Liver (tissue), 9 donors: Measurements from ENCODE around the gene SHC3. TPM values are rescaled to one million over a fixed set of nuclear protein-coding genes. Genes with fewer than 3 reads are reported as not detected.

Experiments used
- DNase-seq: peaks from one replicate; pipeline ENCODE4 v3.0.0-alpha.2; 2017; ENCODE audit warnings: low spot score
- H3K27ac ChIP-seq, 2 donors: one replicate each; pipeline ENCODE4 v1.7.0; 2013; ENCODE audit warnings: inconsistent platforms in 2 of 2, low read length in 2 of 2, control low read depth in 1 of 2, low read depth in 1 of 2, mild to moderate bottlenecking in 1 of 2
- H3K27me3 ChIP-seq, 4 donors: one replicate each; pipeline versions ENCODE4 v1.6.1 to v1.7.0; 2013; ENCODE audit warnings: low read length in 3 of 4, inconsistent platforms in 1 of 4, mild to moderate bottlenecking in 1 of 4, moderate library complexity in 1 of 4; ENCODE audit not compliant: control insufficient read depth in 4 of 4, insufficient read depth in 4 of 4
- H3K36me3 ChIP-seq, 4 donors: one replicate each; pipeline versions ENCODE4 v1.6.1 to v1.7.0; 2013; ENCODE audit warnings: low read length in 3 of 4, mild to moderate bottlenecking in 3 of 4, low read depth in 1 of 4, moderate library complexity in 1 of 4; ENCODE audit not compliant: control insufficient read depth in 4 of 4, insufficient read depth in 3 of 4
- H3K4me1 ChIP-seq, 4 donors: one replicate each; pipeline versions ENCODE4 v1.6.1 to v1.7.0; 2013; ENCODE audit warnings: low read length in 3 of 4, mild to moderate bottlenecking in 3 of 4, moderate library complexity in 1 of 4; ENCODE audit not compliant: control insufficient read depth in 4 of 4, insufficient read depth in 4 of 4
- H3K4me3 ChIP-seq, 3 donors: one replicate each; pipeline versions ENCODE4 v1.6.1 to v1.7.0; 2013; ENCODE audit warnings: low read length in 3 of 3, control low read depth in 1 of 3, low read depth in 1 of 3, mild to moderate bottlenecking in 1 of 3
- H3K9ac ChIP-seq, 2 donors: one replicate each; pipeline ENCODE4 v1.7.0; 2013; ENCODE audit warnings: low read length in 2 of 2, mild to moderate bottlenecking in 2 of 2, moderate library complexity in 2 of 2, control low read depth in 1 of 2, low read depth in 1 of 2
- H3K9me3 ChIP-seq, 4 donors: one replicate each; pipeline versions ENCODE4 v1.6.1 to v1.7.0; 2013; ENCODE audit warnings: low read length in 3 of 4; ENCODE audit not compliant: control insufficient read depth in 4 of 4
- ATF3 ChIP-seq: IDR thresholded peaks from 2 replicates; pipeline ENCODE4 v1.6.1; 2016; ENCODE audit warnings: antibody characterized with exemption
- CTCF ChIP-seq: fragments of 150-350 bp; IDR thresholded peaks from 2 replicates; pipeline ENCODE4 v1.5.1; 2017; ENCODE audit warnings: improper control_type of control experiment, low read depth, low read length; ENCODE audit not compliant: missing input control
- EGR1 ChIP-seq, 2 donors: IDR thresholded peaks; 2 replicates each; pipeline ENCODE4 v1.6.1; 2016 to 2018; ENCODE audit warnings: antibody characterized with exemption in 2 of 2, low read depth in 2 of 2
- FOXA1 ChIP-seq: IDR thresholded peaks from 2 replicates; pipeline ENCODE4 v1.6.1; 2016; ENCODE audit warnings: antibody characterized with exemption
- FOXA2 ChIP-seq: IDR thresholded peaks from 2 replicates; pipeline ENCODE4 v1.6.1; 2016; ENCODE audit warnings: antibody characterized with exemption
- GABPA ChIP-seq, 2 donors: IDR thresholded peaks in 1 of 2; conservative IDR thresholded peaks in 1 of 2; 2 replicates each; pipeline ENCODE4 v1.6.1; 2016; ENCODE audit warnings: antibody characterized with exemption in 2 of 2, mild to moderate bottlenecking in 1 of 2, moderate library complexity in 1 of 2
- HNF4A ChIP-seq, 2 donors: conservative IDR thresholded peaks; 2 replicates each; pipeline ENCODE4 v1.6.1; 2016; ENCODE audit warnings: antibody characterized with exemption in 2 of 2, mild to moderate bottlenecking in 2 of 2
- HNF4G ChIP-seq: IDR thresholded peaks from 2 replicates; pipeline ENCODE4 v1.6.1; 2016; ENCODE audit warnings: antibody characterized with exemption
- JUND ChIP-seq, 2 donors: IDR thresholded peaks; 2 replicates each; pipeline ENCODE4 v1.6.1; 2016; ENCODE audit warnings: antibody characterized with exemption in 2 of 2
- MAX ChIP-seq: IDR thresholded peaks from 2 replicates; pipeline ENCODE4 v1.6.1; 2016; ENCODE audit warnings: antibody characterized with exemption
- NR2F2 ChIP-seq: IDR thresholded peaks from 2 replicates; pipeline ENCODE4 v1.6.1; 2016; ENCODE audit warnings: antibody characterized with exemption
- RAD21 ChIP-seq, 2 donors: IDR thresholded peaks; 2 replicates each; pipeline ENCODE4 v1.6.1; 2016; ENCODE audit warnings: antibody characterized with exemption in 2 of 2, mild to moderate bottlenecking in 2 of 2
- REST ChIP-seq: IDR thresholded peaks from 2 replicates; pipeline ENCODE4 v1.6.1; 2016; ENCODE audit warnings: antibody characterized with exemption, mild to moderate bottlenecking
- RXRA ChIP-seq, 2 donors: IDR thresholded peaks; 2 replicates each; pipeline ENCODE4 v1.6.1; 2017 to 2018; ENCODE audit warnings: antibody characterized with exemption in 2 of 2, mild to moderate bottlenecking in 1 of 2
- SP1 ChIP-seq: IDR thresholded peaks from 2 replicates; pipeline ENCODE4 v1.6.1; 2018; ENCODE audit warnings: antibody characterized with exemption, mild to moderate bottlenecking
- TAF1 ChIP-seq: conservative IDR thresholded peaks from 2 replicates; pipeline ENCODE4 v1.6.1; 2016; ENCODE audit warnings: antibody characterized with exemption, mild to moderate bottlenecking
- WGBS: extraction: QIAGEN DNeasy Blood & Tissue Kit; methylation state at CpG from one replicate; pipeline ENCODE4 v1.1.7; 2013; 5-methylcytosine and 5-hydroxymethylcytosine counted together
- polyA plus RNA-seq, 2 donors: library from polyadenylated mRNA; stranded (reverse) in 1 of 2; unstranded in 1 of 2; fragments of 200-250 nt in 1 of 2; fragments of >200 nt in 1 of 2; fragmentation: Nextera tagmentation in 1 of 2; extraction: Ambion mirVana in 1 of 2; gene quantifications; one replicate each; pipeline versions ENCODE4 v1.2.1 to v1.2.3, GENCODE V29; 2013 to 2015
- total RNA-seq, 2 donors: library from RNA; depleted of rRNA; stranded (reverse); fragments of >200 nt; gene quantifications; one replicate each; pipeline ENCODE4 v1.2.3, GENCODE V29; 2014
- donor health status: healthy.
- donor health status: healthy.
- donor health status: healthy.
- donor health status: healthy.
- donor health status: healthy.

The SHC3 gene
- total and polyA plus RNA-seq, 4 donors, result 0.03 to 0.08 (median 0.04) TPM

GRCh38 chr9:89025553-89025952 is 153.1 kb downstream of the SHC3 start:
- Histone ChIP-seq H3K27me3 (no peaks in the 10 kb centered on the region), H3K9ac (no peak overlapping the region), H3K4me1 (no peaks in the 10 kb centered on the region), H3K9me3 (peaks cover 0 to 12% (median 3%) of the 10 kb centered on the region in 4 donors), H3K4me3 (no peak overlapping the region), H3K27ac (no peak overlapping the region), H3K36me3 (no peaks in the 10 kb centered on the region)
- no peak for DNase-seq
- peak; percentile 24 for TF ChIP-seq SP1
- no peak for TF ChIP-seq HNF4A (conservative IDR thresholded peaks at IDR 0.05)
- TF ChIP-seq RXRA (IDR thresholded peaks at IDR 0.05), result peak in 1 of 2 donors; percentile 37
- TF ChIP-seq NR2F2, result peak; percentile 90
- TF ChIP-seq GABPA (IDR thresholded peaks at IDR 0.05 in 1 of 2, conservative IDR thresholded peaks at IDR 0.05 in 1 of 2), result no peak

GRCh38 chr9:89024727-89025126 is 153.9 kb downstream of the SHC3 start:
- TF ChIP-seq FOXA1, result no peak
- no peak for TF ChIP-seq RAD21 (IDR thresholded peaks at IDR 0.05)
- no peak for TF ChIP-seq JUND (IDR thresholded peaks at IDR 0.05)
- TF ChIP-seq RXRA (IDR thresholded peaks at IDR 0.05), result no peak
- no peak for TF ChIP-seq MAX
- TF ChIP-seq TAF1, result no peak
- no peak for TF ChIP-seq EGR1 (IDR thresholded peaks at IDR 0.05; ENCODE audit: low read depth in 2 of 2)
- TF ChIP-seq GABPA (IDR thresholded peaks at IDR 0.05 in 1 of 2, conservative IDR thresholded peaks at IDR 0.05 in 1 of 2), result no peak
- no peak for TF ChIP-seq HNF4G
- no peak for TF ChIP-seq CTCF
- no peak for TF ChIP-seq ATF3
- TF ChIP-seq FOXA2, result no peak
- TF ChIP-seq REST, result no peak
- no peak for TF ChIP-seq NR2F2
- H3K27me3 ChIP-seq, result no peaks in the 10 kb centered on the region
- 93% methylated on average over 4 of the region's 4 CpGs for WGBS
- H3K36me3 ChIP-seq, result no peaks in the 10 kb centered on the region
- peaks cover 0 to 5% (median 3%) of the 10 kb centered on the region in 4 donors for H3K9me3 ChIP-seq
- H3K4me1 ChIP-seq, result no peaks in the 10 kb centered on the region
- DNase-seq, result no peak
- no peak overlapping the region for H3K9ac ChIP-seq
- H3K27ac ChIP-seq, result no peak overlapping the region
- H3K4me3 ChIP-seq, result no peak overlapping the region
